ENCODE data around the gene SYK.

DNA sequence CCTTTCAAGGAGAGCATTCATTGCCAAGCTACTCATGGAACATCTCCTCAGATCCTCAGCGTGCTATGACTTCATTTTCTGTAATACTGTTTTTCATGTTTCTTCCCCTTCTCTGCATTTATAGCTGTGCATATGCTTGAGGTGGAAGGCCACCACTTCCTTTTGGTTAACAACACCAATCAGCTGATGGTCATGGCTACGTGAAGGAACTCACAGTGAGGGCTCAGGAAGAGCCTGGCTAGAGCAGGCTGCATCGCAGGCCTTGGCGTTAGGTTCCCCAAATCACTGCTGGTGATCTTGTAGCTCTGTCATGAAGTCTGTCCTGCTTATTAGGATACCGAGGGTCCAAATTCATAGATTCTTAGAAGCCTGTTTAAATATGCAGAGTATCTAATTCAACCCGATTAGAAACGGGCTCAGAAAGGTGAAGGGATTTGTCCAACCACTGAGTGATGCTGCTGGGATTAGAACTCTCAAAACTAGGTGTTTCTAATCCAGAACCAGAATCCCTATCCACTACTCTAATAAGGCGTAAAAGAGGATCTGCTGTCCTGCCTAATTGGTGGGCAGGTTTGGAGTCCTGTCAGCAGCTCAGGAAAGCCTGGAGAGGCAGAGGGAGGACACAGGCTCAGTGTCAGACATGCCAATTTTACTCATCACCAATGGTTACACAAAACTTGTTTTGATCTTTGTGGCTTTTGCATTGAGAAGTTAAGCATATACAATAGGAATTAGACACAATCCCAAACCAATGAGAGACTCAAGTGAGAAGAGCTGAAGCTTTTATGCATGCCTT lies 7.5 kb downstream of the SYK start:
- TF ChIP-seq, protein P1, sequence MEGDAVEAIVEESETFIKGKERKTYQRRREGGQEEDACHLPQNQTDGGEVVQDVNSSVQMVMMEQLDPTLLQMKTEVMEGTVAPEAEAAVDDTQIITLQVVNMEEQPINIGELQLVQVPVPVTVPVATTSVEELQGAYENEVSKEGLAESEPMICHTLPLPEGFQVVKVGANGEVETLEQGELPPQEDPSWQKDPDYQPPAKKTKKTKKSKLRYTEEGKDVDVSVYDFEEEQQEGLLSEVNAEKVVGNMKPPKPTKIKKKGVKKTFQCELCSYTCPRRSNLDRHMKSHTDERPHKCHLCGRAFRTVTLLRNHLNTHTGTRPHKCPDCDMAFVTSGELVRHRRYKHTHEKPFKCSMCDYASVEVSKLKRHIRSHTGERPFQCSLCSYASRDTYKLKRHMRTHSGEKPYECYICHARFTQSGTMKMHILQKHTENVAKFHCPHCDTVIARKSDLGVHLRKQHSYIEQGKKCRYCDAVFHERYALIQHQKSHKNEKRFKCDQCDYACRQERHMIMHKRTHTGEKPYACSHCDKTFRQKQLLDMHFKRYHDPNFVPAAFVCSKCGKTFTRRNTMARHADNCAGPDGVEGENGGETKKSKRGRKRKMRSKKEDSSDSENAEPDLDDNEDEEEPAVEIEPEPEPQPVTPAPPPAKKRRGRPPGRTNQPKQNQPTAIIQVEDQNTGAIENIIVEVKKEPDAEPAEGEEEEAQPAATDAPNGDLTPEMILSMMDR (IDR thresholded peaks at IDR 0.05), result no peak
- no peak for TF ChIP-seq EZH2 (IDR thresholded peaks at IDR 0.05; ENCODE audit: borderline replicate concordance, insufficient read depth, low read depth, low read length, poor library complexity, severe bottlenecking)

Measured in B cell (primary cell).